RWPE2 (cell line): ENCODE results near the gene SLC9A4.

Experiments used
- ATAC-seq: fragments of 200-7000 bp; cut with Tn5 transposase; 3 replicates; pipeline ENCODE4 v1.9.1; 2021; ENCODE audit warnings: low read depth
- DNase-seq: peaks from one replicate; pipeline ENCODE4 v3.0.0-alpha.2; 2020; ENCODE audit warnings: low spot score
- H3K27ac ChIP-seq: fragments of 450-650 bp; 2 replicates; pipeline ENCODE4 v1.5.1; 2017; ENCODE audit warnings: mild to moderate bottlenecking; ENCODE audit not compliant: poor library complexity, severe bottlenecking
- H3K27me3 ChIP-seq: fragments of 250-450 bp; sonication (Bioruptor Pico); 2 replicates; pipeline ENCODE4 v1.5.1; 2021; ENCODE audit warnings: mild to moderate bottlenecking, moderate library complexity; ENCODE audit not compliant: insufficient read depth, poor library complexity, severe bottlenecking
- H3K36me3 ChIP-seq: fragments of 250-450 bp; sonication (Bioruptor Pico); 2 replicates; pipeline ENCODE4 v1.5.1; 2020; ENCODE audit warnings: low read depth, mild to moderate bottlenecking, moderate library complexity
- H3K4me1 ChIP-seq: fragments of 250-450 bp; sonication (Bioruptor Pico); 2 replicates; pipeline ENCODE4 v1.5.1; 2021; ENCODE audit warnings: mild to moderate bottlenecking, moderate library complexity; ENCODE audit not compliant: insufficient read depth, poor library complexity, severe bottlenecking
- H3K4me3 ChIP-seq: fragments of 250-450 bp; sonication (Bioruptor Pico); 2 replicates; pipeline ENCODE4 v1.5.1; 2021; ENCODE audit warnings: mild to moderate bottlenecking, moderate library complexity; ENCODE audit not compliant: severe bottlenecking
- H3K9me3 ChIP-seq: fragments of 250-450 bp; sonication (Bioruptor Pico); 2 replicates; pipeline ENCODE4 v1.5.1; 2021; ENCODE audit warnings: mild to moderate bottlenecking, moderate library complexity; ENCODE audit not compliant: severe bottlenecking
- TF ChIP-seq, protein P1 (sequence below): fragments of 450-650 bp; IDR thresholded peaks from one replicate; pipeline ENCODE4 v1.5.1; 2017; ENCODE audit warnings: mild to moderate bottlenecking, moderate library complexity; ENCODE audit not compliant: poor library complexity, severe bottlenecking

The SLC9A4 gene

DNA sequence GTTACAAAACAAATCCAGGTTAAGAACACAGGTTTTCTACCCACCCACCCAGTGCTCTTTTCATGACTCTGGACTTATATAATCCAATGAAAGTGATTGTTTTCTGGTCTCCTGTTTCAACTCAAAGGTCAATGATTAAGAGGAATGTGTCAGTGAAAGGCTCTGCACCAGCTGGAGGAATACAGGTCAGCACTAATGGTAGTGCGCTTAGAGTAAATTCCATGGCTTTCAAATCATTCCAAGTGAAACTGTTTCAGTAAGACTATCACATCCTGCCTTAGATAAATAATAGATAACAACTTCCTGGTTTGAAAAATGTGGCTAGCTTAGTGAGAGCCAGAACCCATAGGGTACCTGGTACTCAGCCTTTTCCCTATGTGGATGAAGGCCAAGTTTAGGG, 47.8 kb downstream of the SLC9A4 start:
- no peaks in the 10 kb centered on the region for H3K4me1 ChIP-seq
- no peaks in the 10 kb centered on the region for H3K9me3 ChIP-seq
- TF ChIP-seq, protein P1, sequence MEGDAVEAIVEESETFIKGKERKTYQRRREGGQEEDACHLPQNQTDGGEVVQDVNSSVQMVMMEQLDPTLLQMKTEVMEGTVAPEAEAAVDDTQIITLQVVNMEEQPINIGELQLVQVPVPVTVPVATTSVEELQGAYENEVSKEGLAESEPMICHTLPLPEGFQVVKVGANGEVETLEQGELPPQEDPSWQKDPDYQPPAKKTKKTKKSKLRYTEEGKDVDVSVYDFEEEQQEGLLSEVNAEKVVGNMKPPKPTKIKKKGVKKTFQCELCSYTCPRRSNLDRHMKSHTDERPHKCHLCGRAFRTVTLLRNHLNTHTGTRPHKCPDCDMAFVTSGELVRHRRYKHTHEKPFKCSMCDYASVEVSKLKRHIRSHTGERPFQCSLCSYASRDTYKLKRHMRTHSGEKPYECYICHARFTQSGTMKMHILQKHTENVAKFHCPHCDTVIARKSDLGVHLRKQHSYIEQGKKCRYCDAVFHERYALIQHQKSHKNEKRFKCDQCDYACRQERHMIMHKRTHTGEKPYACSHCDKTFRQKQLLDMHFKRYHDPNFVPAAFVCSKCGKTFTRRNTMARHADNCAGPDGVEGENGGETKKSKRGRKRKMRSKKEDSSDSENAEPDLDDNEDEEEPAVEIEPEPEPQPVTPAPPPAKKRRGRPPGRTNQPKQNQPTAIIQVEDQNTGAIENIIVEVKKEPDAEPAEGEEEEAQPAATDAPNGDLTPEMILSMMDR, result no peak
- H3K36me3 ChIP-seq, result no peaks in the 10 kb centered on the region
- no peak overlapping the region for H3K27ac ChIP-seq
- H3K27me3 ChIP-seq, result no peaks in the 10 kb centered on the region
- DNase-seq (no peak), ATAC-seq (no peak)
- no peak overlapping the region for H3K4me3 ChIP-seq

DNA sequence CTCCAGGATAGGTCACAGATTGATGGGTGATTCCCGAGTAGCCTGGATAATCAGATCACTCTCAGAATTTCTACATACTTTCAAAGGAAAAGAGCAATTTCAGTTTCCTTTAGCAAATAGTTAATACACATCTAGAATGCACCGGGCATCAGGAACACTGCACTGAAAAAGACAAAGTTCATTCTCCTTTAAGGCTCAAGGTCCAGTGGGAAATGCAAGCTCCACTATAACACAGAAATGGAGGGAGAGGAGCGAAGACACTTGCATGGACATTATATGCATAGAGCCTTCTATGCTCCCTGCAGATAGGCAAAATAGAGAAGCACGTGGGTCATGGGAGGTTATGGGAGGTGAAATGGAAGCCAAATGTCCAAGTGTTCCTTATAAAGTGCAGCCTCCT, 49.1 kb downstream of the SLC9A4 start:
- TF ChIP-seq, protein P1, result no peak
- Histone ChIP-seq H3K36me3 (no peaks in the 10 kb centered on the region), H3K27me3 (no peaks in the 10 kb centered on the region), H3K9me3 (no peaks in the 10 kb centered on the region), H3K4me3 (no peak overlapping the region), H3K27ac (no peak overlapping the region), H3K4me1 (no peaks in the 10 kb centered on the region)
- ATAC-seq (no peak), DNase-seq (no peak)

DNA sequence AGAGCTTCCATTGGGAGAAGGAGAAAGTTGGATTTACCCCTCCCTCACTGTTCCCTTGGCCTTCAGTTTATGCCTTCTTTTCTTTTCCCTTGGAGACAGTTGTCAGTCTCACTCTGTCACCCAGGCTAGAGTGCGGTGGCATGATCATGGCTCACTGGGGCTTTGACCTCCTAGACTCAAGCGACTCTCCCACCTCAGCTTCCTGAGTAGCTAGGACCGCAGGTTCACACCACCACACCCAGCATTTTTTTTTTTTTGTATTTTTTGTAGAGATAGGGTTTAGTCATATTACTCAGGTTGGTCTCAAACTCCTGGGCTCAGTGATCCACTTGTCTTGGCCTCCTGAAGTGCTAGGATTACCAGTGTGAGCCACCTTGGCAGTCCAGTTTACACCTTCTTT, 49.9 kb downstream of the SLC9A4 start:
- no peak for DNase-seq
- Histone ChIP-seq H3K4me3 (no peak overlapping the region), H3K9me3 (no peaks in the 10 kb centered on the region), H3K36me3 (no peaks in the 10 kb centered on the region), H3K4me1 (no peaks in the 10 kb centered on the region), H3K27me3 (no peaks in the 10 kb centered on the region), H3K27ac (no peak overlapping the region)
- ATAC-seq, result no peak
- TF ChIP-seq, protein P1, result no peak

DNA sequence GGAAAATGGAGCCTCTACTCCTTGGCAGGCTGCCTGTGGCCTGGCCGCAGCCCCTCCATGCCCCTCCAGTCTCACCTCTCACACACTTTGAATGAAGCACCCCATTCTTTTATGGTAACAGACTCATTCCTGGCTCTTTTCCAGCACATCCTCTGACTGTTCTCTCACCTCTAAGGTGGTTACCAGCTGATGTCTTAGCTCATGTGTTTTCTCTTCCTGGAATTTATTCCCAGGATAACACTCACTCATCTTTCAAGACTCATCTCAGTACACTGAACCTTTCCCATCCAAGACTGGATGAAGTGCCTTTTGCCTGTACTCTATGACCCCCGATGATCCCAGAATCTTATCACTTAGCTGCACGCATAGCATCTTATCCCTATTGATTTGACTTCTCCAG, 50.6 kb downstream of the SLC9A4 start:
- Histone ChIP-seq H3K27ac (no peak overlapping the region), H3K9me3 (no peaks in the 10 kb centered on the region), H3K27me3 (no peaks in the 10 kb centered on the region), H3K4me3 (no peak overlapping the region), H3K36me3 (no peaks in the 10 kb centered on the region), H3K4me1 (no peaks in the 10 kb centered on the region)
- DNase-seq, result no peak
- TF ChIP-seq, protein P1, result no peak
- peak; percentile 42; the same call in 1 of the 3 replicates for ATAC-seq

DNA sequence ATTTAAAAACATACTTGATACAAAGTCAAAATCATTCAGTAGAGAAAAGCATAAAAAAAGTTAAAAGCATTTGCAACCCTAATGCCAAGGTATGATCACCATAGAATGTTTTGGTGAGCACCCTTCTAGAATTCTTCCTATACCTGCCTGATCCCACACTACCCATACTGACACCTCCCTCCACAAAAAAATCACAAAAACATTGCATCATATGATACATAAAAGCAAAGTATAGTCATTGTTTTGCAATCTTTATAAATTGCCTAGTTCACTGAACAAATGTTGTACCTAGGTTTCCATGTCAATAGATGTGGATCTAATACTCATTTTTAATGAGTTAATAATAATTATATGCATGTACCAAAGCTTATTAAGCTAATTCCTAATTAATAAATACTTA, 54.1 kb downstream of the SLC9A4 start:
- Histone ChIP-seq H3K4me1 (no peaks in the 10 kb centered on the region), H3K4me3 (no peak overlapping the region), H3K9me3 (no peaks in the 10 kb centered on the region), H3K36me3 (no peaks in the 10 kb centered on the region), H3K27ac (no peak overlapping the region), H3K27me3 (no peaks in the 10 kb centered on the region)
- no peak for DNase-seq
- ATAC-seq, result no peak
- TF ChIP-seq, protein P1, result no peak
